ENCODE results near the gene SLC2A13. TPM values are rescaled to one million over a fixed set of nuclear protein-coding genes. Genes with fewer than 3 reads are reported as not detected.
"Not testable (repeated sequence)": the region's sequence is repeated elsewhere in the genome, so short reads cannot be mapped to it uniquely, and the experiment has no call there.

SLC2A13 gene
- total RNA-seq, 4 donors from 2014 or later: 9.2 to 15.2 (median 13.9) TPM

- 93 to 95% methylated on average over 1 of the region's 1 CpG for WGBS, 2 donors
- TF ChIP-seq POLR2A (IDR thresholded peaks at IDR 0.05): no peak
- no peak for TF ChIP-seq CTCF (IDR thresholded peaks at IDR 0.05)
- intact Hi-C loops (cut with DNase I; ENCODE audit: low total_unique reads): no loop called here
- H3K4me3 ChIP-seq (ENCODE audit: low read depth, poor library complexity, severe bottlenecking): no peak overlapping the region
- no peak for DNase-seq (ENCODE audit: low spot score in 2 of 2)
Observed at GRCh38 chr12:40049268-40049667, 56.6 kb downstream of the SLC2A13 start.

- intact Hi-C loops (cut with DNase I; ENCODE audit: low total_unique reads); DNase-seq (ENCODE audit: low spot score in 2 of 2); H3K4me3 ChIP-seq (ENCODE audit: low read depth, poor library complexity, severe bottlenecking): not testable (repeated sequence)
- WGBS, 2 donors: 86 to 90% methylated on average over 3 of the region's 3 CpGs
Observed at GRCh38 chr12:40047002-40047401, 58.9 kb downstream of the SLC2A13 start.

- 86 to 91% methylated on average over 2 of the region's 2 CpGs for WGBS, 2 donors
- intact Hi-C loops (cut with DNase I; ENCODE audit: low total_unique reads): no loop called here
- DNase-seq (ENCODE audit: low spot score in 2 of 2): no peak
- TF ChIP-seq POLR2A (IDR thresholded peaks at IDR 0.05): no peak
- TF ChIP-seq CTCF (IDR thresholded peaks at IDR 0.05): no peak
- H3K4me3 ChIP-seq (ENCODE audit: low read depth, poor library complexity, severe bottlenecking): no peak overlapping the region
Observed at GRCh38 chr12:40045656-40046055, 60.2 kb downstream of the SLC2A13 start.

GRCh38 chr12:40044396-40044795 is 61.5 kb downstream of the SLC2A13 start:
- H3K4me3 ChIP-seq (ENCODE audit: low read depth, poor library complexity, severe bottlenecking): no peak overlapping the region
- TF ChIP-seq POLR2A (IDR thresholded peaks at IDR 0.05) (no peak), CTCF (IDR thresholded peaks at IDR 0.05) (no peak)
- intact Hi-C loops (cut with DNase I; ENCODE audit: low total_unique reads): no loop called here
- DNase-seq (ENCODE audit: low spot score in 2 of 2): no peak

- 76 to 80% methylated on average over 1 of the region's 1 CpG for WGBS, 2 donors
- intact Hi-C loops (cut with DNase I; ENCODE audit: low total_unique reads): no loop called here
- no peak overlapping the region for H3K4me3 ChIP-seq (ENCODE audit: low read depth, poor library complexity, severe bottlenecking)
- TF ChIP-seq POLR2A (IDR thresholded peaks at IDR 0.05): no peak
- no peak for TF ChIP-seq CTCF (IDR thresholded peaks at IDR 0.05)
- no peak for DNase-seq (ENCODE audit: low spot score in 2 of 2)
Observed at GRCh38 chr12:40039598-40039997, 66.3 kb downstream of the SLC2A13 start.

- TF ChIP-seq POLR2A (IDR thresholded peaks at IDR 0.05) (no peak), CTCF (IDR thresholded peaks at IDR 0.05) (no peak)
- no peak for DNase-seq (ENCODE audit: low spot score in 2 of 2)
- WGBS, 2 donors: 87 to 88% methylated on average over 3 of the region's 3 CpGs
- no peak overlapping the region for H3K4me3 ChIP-seq (ENCODE audit: low read depth, poor library complexity, severe bottlenecking)
- intact Hi-C loops (cut with DNase I; ENCODE audit: low total_unique reads): no loop called here
Observed at GRCh38 chr12:40038619-40039018, 67.3 kb downstream of the SLC2A13 start.

Data from lower leg skin (tissue), 4 donors.